ENCODE results near the gene CORO6. TPM values are rescaled to one million over a fixed set of nuclear protein-coding genes. Genes with fewer than 3 reads are reported as not detected.

CORO6 gene
- total and polyA plus RNA-seq, 10 of the 15 experiments (the other 5 are each of a cell fraction or from before 2014, with no cell fraction given), result 0.26 to 5.0 (median 1.7) TPM; not detected in 1

GRCh38 chr17:29566473-29567303 is 56.0 kb downstream of the CORO6 start, which contains the start of gene ABHD15 (continued):
- TF ChIP-seq YY1 (IDR thresholded peaks at IDR 0.05; ENCODE audit: low read depth, low read length) (peak; percentile 29; the same call in 1 of the 2 replicates), SMC3 (IDR thresholded peaks at IDR 0.05; ENCODE audit: borderline replicate concordance, low read length) (no peak), TBL1XR1 (IDR thresholded peaks at IDR 0.05; ENCODE audit: low read depth, low read length) (no peak), MTA3 (IDR thresholded peaks at IDR 0.05; ENCODE audit: borderline replicate concordance, low read length) (no peak), ZNF217 (IDR thresholded peaks at IDR 0.05) (0 out of 2 replicates have a peak, but pooled peaks have one; percentile 21), BMI1 (IDR thresholded peaks at IDR 0.05; ENCODE audit: borderline replicate concordance) (no peak), GATAD2B (conservative IDR thresholded peaks at IDR 0.05; ENCODE audit: low read depth) (peak; percentile 61; the same call in 1 of the 2 replicates), WRNIP1 (IDR thresholded peaks at IDR 0.05; ENCODE audit: borderline replicate concordance, low read depth, low read length) (no peak), TCF3 (IDR thresholded peaks at IDR 0.05; ENCODE audit: borderline replicate concordance, insufficient read depth, low read depth, low read length) (no peak), MXI1 (IDR thresholded peaks at IDR 0.05; ENCODE audit: low read depth, low read length) (no peak), BRCA1 (IDR thresholded peaks at IDR 0.05; ENCODE audit: low read depth, low read length) (no peak), FOXK2 (IDR thresholded peaks at IDR 0.05) (no peak), LARP7 (IDR thresholded peaks at IDR 0.05) (peak; percentile 56), CHD1 (IDR thresholded peaks at IDR 0.05; ENCODE audit: low read depth, low read length) (no peak), SIN3A (IDR thresholded peaks at IDR 0.05; ENCODE audit: low read depth, low read length) (peak; percentile 57; the same call in 1 of the 2 replicates), TAF1 (IDR thresholded peaks at IDR 0.05; ENCODE audit: borderline replicate concordance, low read depth, low read length) (no peak), SKIL (IDR thresholded peaks at IDR 0.05; ENCODE audit: low read depth, poor library complexity, severe bottlenecking) (no peak), KLF5 (IDR thresholded peaks at IDR 0.05; ENCODE audit: partially characterized antibody) (no peak), ASH2L (IDR thresholded peaks at IDR 0.05; ENCODE audit: borderline replicate concordance, low read depth) (no peak), ZNF687 (IDR thresholded peaks at IDR 0.05) (peak; percentile 43; the same call in 1 of the 2 replicates), ATF2 (IDR thresholded peaks at IDR 0.05; ENCODE audit: low read length) (no peak), RAD21 (IDR thresholded peaks at IDR 0.05; ENCODE audit: insufficient read depth, low read depth, low read length) (no peak), NR2C1 (IDR thresholded peaks at IDR 0.05) (no peak)
